Liver (tissue), 9 donors: ENCODE data around the gene CD6. TPM values are rescaled to one million over a fixed set of nuclear protein-coding genes. Genes with fewer than 3 reads are reported as not detected.

Experiments used
- DNase-seq: peaks from one replicate; pipeline ENCODE4 v3.0.0-alpha.2; 2017; ENCODE audit warnings: low spot score
- H3K27ac ChIP-seq, 2 donors: one replicate each; pipeline ENCODE4 v1.7.0; 2013; ENCODE audit warnings: inconsistent platforms in 2 of 2, low read length in 2 of 2, control low read depth in 1 of 2, low read depth in 1 of 2, mild to moderate bottlenecking in 1 of 2
- H3K27me3 ChIP-seq, 4 donors: one replicate each; pipeline versions ENCODE4 v1.6.1 to v1.7.0; 2013; ENCODE audit warnings: low read length in 3 of 4, inconsistent platforms in 1 of 4, mild to moderate bottlenecking in 1 of 4, moderate library complexity in 1 of 4; ENCODE audit not compliant: control insufficient read depth in 4 of 4, insufficient read depth in 4 of 4
- H3K36me3 ChIP-seq, 4 donors: one replicate each; pipeline versions ENCODE4 v1.6.1 to v1.7.0; 2013; ENCODE audit warnings: low read length in 3 of 4, mild to moderate bottlenecking in 3 of 4, low read depth in 1 of 4, moderate library complexity in 1 of 4; ENCODE audit not compliant: control insufficient read depth in 4 of 4, insufficient read depth in 3 of 4
- H3K4me1 ChIP-seq, 4 donors: one replicate each; pipeline versions ENCODE4 v1.6.1 to v1.7.0; 2013; ENCODE audit warnings: low read length in 3 of 4, mild to moderate bottlenecking in 3 of 4, moderate library complexity in 1 of 4; ENCODE audit not compliant: control insufficient read depth in 4 of 4, insufficient read depth in 4 of 4
- H3K4me3 ChIP-seq, 3 donors: one replicate each; pipeline versions ENCODE4 v1.6.1 to v1.7.0; 2013; ENCODE audit warnings: low read length in 3 of 3, control low read depth in 1 of 3, low read depth in 1 of 3, mild to moderate bottlenecking in 1 of 3
- H3K9ac ChIP-seq, 2 donors: one replicate each; pipeline ENCODE4 v1.7.0; 2013; ENCODE audit warnings: low read length in 2 of 2, mild to moderate bottlenecking in 2 of 2, moderate library complexity in 2 of 2, control low read depth in 1 of 2, low read depth in 1 of 2
- H3K9me3 ChIP-seq, 4 donors: one replicate each; pipeline versions ENCODE4 v1.6.1 to v1.7.0; 2013; ENCODE audit warnings: low read length in 3 of 4; ENCODE audit not compliant: control insufficient read depth in 4 of 4
- ATF3 ChIP-seq: IDR thresholded peaks from 2 replicates; pipeline ENCODE4 v1.6.1; 2016; ENCODE audit warnings: antibody characterized with exemption
- EGR1 ChIP-seq, 2 donors: IDR thresholded peaks; 2 replicates each; pipeline ENCODE4 v1.6.1; 2016 to 2018; ENCODE audit warnings: antibody characterized with exemption in 2 of 2, low read depth in 2 of 2
- FOXA1 ChIP-seq: IDR thresholded peaks from 2 replicates; pipeline ENCODE4 v1.6.1; 2016; ENCODE audit warnings: antibody characterized with exemption
- FOXA2 ChIP-seq: IDR thresholded peaks from 2 replicates; pipeline ENCODE4 v1.6.1; 2016; ENCODE audit warnings: antibody characterized with exemption
- GABPA ChIP-seq, 2 donors: IDR thresholded peaks in 1 of 2; conservative IDR thresholded peaks in 1 of 2; 2 replicates each; pipeline ENCODE4 v1.6.1; 2016; ENCODE audit warnings: antibody characterized with exemption in 2 of 2, mild to moderate bottlenecking in 1 of 2, moderate library complexity in 1 of 2
- HNF4A ChIP-seq, 2 donors: conservative IDR thresholded peaks; 2 replicates each; pipeline ENCODE4 v1.6.1; 2016; ENCODE audit warnings: antibody characterized with exemption in 2 of 2, mild to moderate bottlenecking in 2 of 2
- HNF4G ChIP-seq: IDR thresholded peaks from 2 replicates; pipeline ENCODE4 v1.6.1; 2016; ENCODE audit warnings: antibody characterized with exemption
- JUND ChIP-seq, 2 donors: IDR thresholded peaks; 2 replicates each; pipeline ENCODE4 v1.6.1; 2016; ENCODE audit warnings: antibody characterized with exemption in 2 of 2
- NR2F2 ChIP-seq: IDR thresholded peaks from 2 replicates; pipeline ENCODE4 v1.6.1; 2016; ENCODE audit warnings: antibody characterized with exemption
- RAD21 ChIP-seq, 2 donors: IDR thresholded peaks; 2 replicates each; pipeline ENCODE4 v1.6.1; 2016; ENCODE audit warnings: antibody characterized with exemption in 2 of 2, mild to moderate bottlenecking in 2 of 2
- RXRA ChIP-seq, 2 donors: IDR thresholded peaks; 2 replicates each; pipeline ENCODE4 v1.6.1; 2017 to 2018; ENCODE audit warnings: antibody characterized with exemption in 2 of 2, mild to moderate bottlenecking in 1 of 2
- SP1 ChIP-seq: IDR thresholded peaks from 2 replicates; pipeline ENCODE4 v1.6.1; 2018; ENCODE audit warnings: antibody characterized with exemption, mild to moderate bottlenecking
- TAF1 ChIP-seq: conservative IDR thresholded peaks from 2 replicates; pipeline ENCODE4 v1.6.1; 2016; ENCODE audit warnings: antibody characterized with exemption, mild to moderate bottlenecking
- ZBTB33 ChIP-seq: IDR thresholded peaks from 2 replicates; pipeline ENCODE4 v1.6.1; 2016; ENCODE audit warnings: antibody characterized with exemption
- WGBS: extraction: QIAGEN DNeasy Blood & Tissue Kit; methylation state at CpG from one replicate; pipeline ENCODE4 v1.1.7; 2013; 5-methylcytosine and 5-hydroxymethylcytosine counted together
- polyA plus RNA-seq, 2 donors: library from polyadenylated mRNA; stranded (reverse) in 1 of 2; unstranded in 1 of 2; fragments of 200-250 nt in 1 of 2; fragments of >200 nt in 1 of 2; fragmentation: Nextera tagmentation in 1 of 2; extraction: Ambion mirVana in 1 of 2; gene quantifications; one replicate each; pipeline versions ENCODE4 v1.2.1 to v1.2.3, GENCODE V29; 2013 to 2015
- total RNA-seq, 2 donors: library from RNA; depleted of rRNA; stranded (reverse); fragments of >200 nt; gene quantifications; one replicate each; pipeline ENCODE4 v1.2.3, GENCODE V29; 2014
- TF ChIP-seq, protein P1 (sequence below): fragments of 150-350 bp; IDR thresholded peaks from 2 replicates; pipeline ENCODE4 v1.5.1; 2017; ENCODE audit warnings: improper control_type of control experiment, low read depth, low read length; ENCODE audit not compliant: missing input control
- TF ChIP-seq, protein P2 (sequence below): IDR thresholded peaks from 2 replicates; pipeline ENCODE4 v1.6.1; 2016; ENCODE audit warnings: antibody characterized with exemption, mild to moderate bottlenecking
- TF ChIP-seq, protein P3 (sequence below): IDR thresholded peaks from 2 replicates; pipeline ENCODE4 v1.6.1; 2016; ENCODE audit warnings: antibody characterized with exemption
- donor health status: healthy.
- donor health status: healthy.
- donor health status: healthy.
- donor health status: healthy.
- donor health status: healthy.

The CD6 gene
- total and polyA plus RNA-seq, 4 donors, result 0.31 to 0.59 (median 0.45) TPM

- Histone ChIP-seq H3K9ac (no peak overlapping the region), H3K36me3 (no peaks in the 10 kb centered on the region), H3K4me1 (no peaks in the 10 kb centered on the region), H3K27ac (no peak overlapping the region), H3K27me3 (peaks cover 0 to 3% (median 1%) of the 10 kb centered on the region in 4 donors), H3K9me3 (peaks cover 0 to 3% (median 0%) of the 10 kb centered on the region in 4 donors), H3K4me3 (no peak overlapping the region)
- WGBS, result 91% methylated on average over 10 of the region's 10 CpGs
- DNase-seq, result no peak
- TF ChIP-seq EGR1 (IDR thresholded peaks at IDR 0.05; ENCODE audit: low read depth in 2 of 2) (no peak), FOXA2 (no peak), HNF4G (no peak), SP1 (no peak), NR2F2 (no peak), JUND (IDR thresholded peaks at IDR 0.05) (no peak), FOXA1 (no peak), RAD21 (IDR thresholded peaks at IDR 0.05) (no peak), GABPA (IDR thresholded peaks at IDR 0.05 in 1 of 2, conservative IDR thresholded peaks at IDR 0.05 in 1 of 2) (no peak), RXRA (IDR thresholded peaks at IDR 0.05) (no peak), ZBTB33 (no peak), HNF4A (conservative IDR thresholded peaks at IDR 0.05) (no peak), TAF1 (no peak), ATF3 (no peak)
- TF ChIP-seq, protein P1, sequence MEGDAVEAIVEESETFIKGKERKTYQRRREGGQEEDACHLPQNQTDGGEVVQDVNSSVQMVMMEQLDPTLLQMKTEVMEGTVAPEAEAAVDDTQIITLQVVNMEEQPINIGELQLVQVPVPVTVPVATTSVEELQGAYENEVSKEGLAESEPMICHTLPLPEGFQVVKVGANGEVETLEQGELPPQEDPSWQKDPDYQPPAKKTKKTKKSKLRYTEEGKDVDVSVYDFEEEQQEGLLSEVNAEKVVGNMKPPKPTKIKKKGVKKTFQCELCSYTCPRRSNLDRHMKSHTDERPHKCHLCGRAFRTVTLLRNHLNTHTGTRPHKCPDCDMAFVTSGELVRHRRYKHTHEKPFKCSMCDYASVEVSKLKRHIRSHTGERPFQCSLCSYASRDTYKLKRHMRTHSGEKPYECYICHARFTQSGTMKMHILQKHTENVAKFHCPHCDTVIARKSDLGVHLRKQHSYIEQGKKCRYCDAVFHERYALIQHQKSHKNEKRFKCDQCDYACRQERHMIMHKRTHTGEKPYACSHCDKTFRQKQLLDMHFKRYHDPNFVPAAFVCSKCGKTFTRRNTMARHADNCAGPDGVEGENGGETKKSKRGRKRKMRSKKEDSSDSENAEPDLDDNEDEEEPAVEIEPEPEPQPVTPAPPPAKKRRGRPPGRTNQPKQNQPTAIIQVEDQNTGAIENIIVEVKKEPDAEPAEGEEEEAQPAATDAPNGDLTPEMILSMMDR, result no peak
- TF ChIP-seq, protein P2, sequence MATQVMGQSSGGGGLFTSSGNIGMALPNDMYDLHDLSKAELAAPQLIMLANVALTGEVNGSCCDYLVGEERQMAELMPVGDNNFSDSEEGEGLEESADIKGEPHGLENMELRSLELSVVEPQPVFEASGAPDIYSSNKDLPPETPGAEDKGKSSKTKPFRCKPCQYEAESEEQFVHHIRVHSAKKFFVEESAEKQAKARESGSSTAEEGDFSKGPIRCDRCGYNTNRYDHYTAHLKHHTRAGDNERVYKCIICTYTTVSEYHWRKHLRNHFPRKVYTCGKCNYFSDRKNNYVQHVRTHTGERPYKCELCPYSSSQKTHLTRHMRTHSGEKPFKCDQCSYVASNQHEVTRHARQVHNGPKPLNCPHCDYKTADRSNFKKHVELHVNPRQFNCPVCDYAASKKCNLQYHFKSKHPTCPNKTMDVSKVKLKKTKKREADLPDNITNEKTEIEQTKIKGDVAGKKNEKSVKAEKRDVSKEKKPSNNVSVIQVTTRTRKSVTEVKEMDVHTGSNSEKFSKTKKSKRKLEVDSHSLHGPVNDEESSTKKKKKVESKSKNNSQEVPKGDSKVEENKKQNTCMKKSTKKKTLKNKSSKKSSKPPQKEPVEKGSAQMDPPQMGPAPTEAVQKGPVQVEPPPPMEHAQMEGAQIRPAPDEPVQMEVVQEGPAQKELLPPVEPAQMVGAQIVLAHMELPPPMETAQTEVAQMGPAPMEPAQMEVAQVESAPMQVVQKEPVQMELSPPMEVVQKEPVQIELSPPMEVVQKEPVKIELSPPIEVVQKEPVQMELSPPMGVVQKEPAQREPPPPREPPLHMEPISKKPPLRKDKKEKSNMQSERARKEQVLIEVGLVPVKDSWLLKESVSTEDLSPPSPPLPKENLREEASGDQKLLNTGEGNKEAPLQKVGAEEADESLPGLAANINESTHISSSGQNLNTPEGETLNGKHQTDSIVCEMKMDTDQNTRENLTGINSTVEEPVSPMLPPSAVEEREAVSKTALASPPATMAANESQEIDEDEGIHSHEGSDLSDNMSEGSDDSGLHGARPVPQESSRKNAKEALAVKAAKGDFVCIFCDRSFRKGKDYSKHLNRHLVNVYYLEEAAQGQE, result no peak
- TF ChIP-seq, protein P3, sequence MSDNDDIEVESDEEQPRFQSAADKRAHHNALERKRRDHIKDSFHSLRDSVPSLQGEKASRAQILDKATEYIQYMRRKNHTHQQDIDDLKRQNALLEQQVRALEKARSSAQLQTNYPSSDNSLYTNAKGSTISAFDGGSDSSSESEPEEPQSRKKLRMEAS, result no peak
Measured at GRCh38 chr11:61020551-61021235, 49.2 kb downstream of the CD6 start.
